Transverse colon (tissue), 4 donors: ENCODE results near the gene FIGLA.

Experiments
- CTCF ChIP-seq, 5 experiments: fragments of 200-600 bp in 3 of 5; fragments of 450-650 bp in 2 of 5; sonication (generic) in 3 of 5; IDR thresholded peaks; 1 replicate in 2 of 5; 2 replicates in 3 of 5; pipeline ENCODE4 v1.5.1; 2016 to 2017; ENCODE audit warnings: antibody characterized with exemption in 5 of 5, inconsistent platforms in 3 of 5, mild to moderate bottlenecking in 2 of 5, moderate library complexity in 1 of 5
- EP300 ChIP-seq: sonication (generic); formaldehyde crosslinking; IDR thresholded peaks from one replicate; pipeline ENCODE4 v1.6.1; 2017; ENCODE audit warnings: antibody characterized with exemption, low read depth
- POLR2A ChIP-seq: fragments of 450-650 bp; IDR thresholded peaks from one replicate; pipeline ENCODE4 v1.6.1; 2016; ENCODE audit warnings: antibody characterized with exemption, mild to moderate bottlenecking, moderate library complexity
- POLR2AphosphoS5 ChIP-seq, 3 donors: sonication (generic); formaldehyde crosslinking; IDR thresholded peaks; one replicate each; pipeline ENCODE4 v1.6.1; 2016; ENCODE audit warnings: antibody characterized with exemption in 3 of 3

DNA sequence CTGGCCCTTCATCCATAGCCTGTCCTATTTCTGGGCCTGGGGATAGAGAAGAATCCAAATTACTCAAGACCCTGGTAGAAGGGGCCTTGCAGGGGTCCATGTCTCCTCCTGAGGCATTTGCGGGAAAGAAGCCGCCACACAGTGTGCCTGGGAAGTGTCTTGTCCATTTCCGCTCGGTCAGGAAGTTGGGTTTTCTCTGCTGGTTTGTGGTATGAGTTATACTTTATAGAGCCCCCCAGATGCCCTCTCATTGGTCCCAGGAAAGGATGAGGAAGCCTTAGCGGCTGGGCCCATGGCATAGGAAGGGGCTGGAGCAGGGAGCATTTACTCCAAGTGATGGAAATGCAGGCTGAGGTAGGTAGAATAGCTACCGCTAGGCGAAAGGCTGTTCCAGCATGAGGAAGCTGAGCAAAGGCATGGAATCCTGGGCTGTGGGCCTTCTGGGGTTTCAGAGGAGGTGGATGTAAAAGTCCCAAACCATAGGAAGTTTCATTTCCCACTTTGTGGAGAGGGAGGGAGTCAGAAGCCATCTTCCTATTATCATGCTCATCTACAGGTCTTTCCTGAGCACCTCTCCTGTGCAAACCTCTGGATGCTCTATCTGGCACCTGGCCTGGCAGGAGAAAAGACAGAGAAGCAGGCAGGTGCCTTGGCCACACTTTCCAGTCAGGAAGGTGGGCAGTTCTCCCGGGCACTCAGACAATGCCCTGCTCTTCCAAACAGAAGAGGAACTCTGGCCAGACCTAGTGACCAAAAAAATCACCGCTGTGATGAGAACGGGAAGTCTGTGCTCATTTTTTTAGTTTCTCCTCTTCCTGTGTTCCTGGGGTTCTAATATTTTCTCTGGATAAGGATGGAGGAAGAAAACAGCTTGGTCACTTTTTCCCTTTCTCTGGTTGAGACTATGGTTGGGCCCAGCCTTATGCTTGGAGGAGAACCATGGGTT lies 47.8 kb upstream of the FIGLA start:
- no peak for TF ChIP-seq CTCF (IDR thresholded peaks at IDR 0.05)
- no peak for TF ChIP-seq POLR2A
- TF ChIP-seq POLR2AphosphoS5 (IDR thresholded peaks at IDR 0.05): no peak
- no peak for TF ChIP-seq EP300
